AG04449 (cell line): Measurements from ENCODE around the gene DENND10.
A peak's percentile ranks its signal among the peaks of the same experiment; 100 is the strongest.

Experiments used
- CTCF ChIA-PET: fragments of 350-600 bp; formaldehyde crosslinking; extraction: SDS; loops from one replicate; lab custom pipeline; 2021; ENCODE audit warnings: antibody characterized with exemption; lab: Yijun Ruan, JAX
- POLR2A ChIA-PET: fragments of 400-600, 350-600 bp; formaldehyde crosslinking; extraction: SDS; loops from one replicate; lab custom pipeline; 2020; ENCODE audit warnings: antibody characterized with exemption, inconsistent platforms; lab: Yijun Ruan, JAX
- DNase-seq: peaks from one replicate; pipeline ENCODE4 v3.0.0-alpha.2; 2010; ENCODE audit warnings: low read depth, low spot score
- H3K4me3 ChIP-seq: 2 replicates; pipeline ENCODE4 v1.5.1; 2011; ENCODE audit warnings: low read depth, mild to moderate bottlenecking, control low read depth, low read length
- CTCF ChIP-seq: IDR thresholded peaks from one replicate; pipeline ENCODE4 v1.5.1; 2011; ENCODE audit warnings: mild to moderate bottlenecking, moderate library complexity, low read length, control low read depth, inconsistent platforms; ENCODE audit not compliant: insufficient read depth; ENCODE audit errors: missing control alignments

Gene DENND10

DNA sequence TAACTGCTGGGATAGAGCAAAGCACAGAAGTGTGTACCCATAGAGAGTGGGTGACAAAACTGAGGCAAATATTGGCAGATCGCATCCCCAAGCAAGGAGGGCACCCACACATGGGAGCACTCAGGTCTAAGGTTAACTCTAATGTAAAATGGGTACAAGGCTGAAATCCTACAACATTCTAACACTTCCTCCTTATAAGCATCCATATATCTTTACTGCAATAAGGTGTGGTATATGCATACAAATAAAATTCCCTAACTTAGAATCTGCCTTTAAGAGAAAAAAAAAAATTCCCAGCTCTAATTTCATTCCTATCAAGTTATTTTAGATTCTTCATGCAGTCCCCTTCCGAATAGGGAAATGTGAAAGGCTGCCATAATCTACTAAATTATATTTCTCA lies 42.0 kb upstream of the DENND10 start:
- POLR2A ChIA-PET, result no interaction called here

GRCh38 chr10:119070395-119071165 lies 33.3 kb upstream of the DENND10 start:
- ChIA-PET POLR2A (no interaction called here), CTCF (interaction anchor here (1.6 kb wide), 1 partner anchor 127 kb away, joined by 3 read pairs; no protein-coding TSS in a partner anchor)

More for the DNA sequence above, 42.0 kb upstream of the DENND10 start:
- H3K4me3 ChIP-seq, result no peak overlapping the region
- DNase-seq, result no peak
- no peak for TF ChIP-seq CTCF
- CTCF ChIA-PET, result interaction anchor here (1.4 kb wide), 1 partner anchor 14 kb away, joined by 3 read pairs; no protein-coding TSS in a partner anchor

DNA sequence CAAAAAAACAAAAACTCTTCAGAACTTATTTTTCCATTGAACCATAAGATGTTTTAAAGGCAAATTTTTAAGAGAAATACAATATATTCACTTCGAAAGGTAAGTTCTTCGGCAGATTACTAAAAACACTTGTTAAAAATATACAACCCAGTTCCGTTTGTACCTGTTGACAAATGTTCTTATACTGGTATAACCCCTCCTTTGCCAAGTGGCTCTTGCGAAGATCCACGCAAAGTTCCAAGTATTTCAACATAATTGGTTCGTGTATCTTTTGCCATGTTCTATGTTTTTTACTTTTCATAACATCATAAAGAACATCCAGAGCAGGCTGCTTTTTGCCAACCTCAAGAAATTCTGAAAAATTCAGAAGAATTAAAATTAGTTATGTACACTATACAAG lies 30.3 kb upstream of the DENND10 start:
- CTCF ChIA-PET, result no interaction called here
- DNase-seq, result no peak
- POLR2A ChIA-PET, result no interaction called here
- no peak overlapping the region for H3K4me3 ChIP-seq
- no peak for TF ChIP-seq CTCF

More at GRCh38 chr10:119070395-119071165, 33.3 kb upstream of the DENND10 start:
- no peak for TF ChIP-seq CTCF
- no peak for DNase-seq
- H3K4me3 ChIP-seq, result no peak overlapping the region

DNA sequence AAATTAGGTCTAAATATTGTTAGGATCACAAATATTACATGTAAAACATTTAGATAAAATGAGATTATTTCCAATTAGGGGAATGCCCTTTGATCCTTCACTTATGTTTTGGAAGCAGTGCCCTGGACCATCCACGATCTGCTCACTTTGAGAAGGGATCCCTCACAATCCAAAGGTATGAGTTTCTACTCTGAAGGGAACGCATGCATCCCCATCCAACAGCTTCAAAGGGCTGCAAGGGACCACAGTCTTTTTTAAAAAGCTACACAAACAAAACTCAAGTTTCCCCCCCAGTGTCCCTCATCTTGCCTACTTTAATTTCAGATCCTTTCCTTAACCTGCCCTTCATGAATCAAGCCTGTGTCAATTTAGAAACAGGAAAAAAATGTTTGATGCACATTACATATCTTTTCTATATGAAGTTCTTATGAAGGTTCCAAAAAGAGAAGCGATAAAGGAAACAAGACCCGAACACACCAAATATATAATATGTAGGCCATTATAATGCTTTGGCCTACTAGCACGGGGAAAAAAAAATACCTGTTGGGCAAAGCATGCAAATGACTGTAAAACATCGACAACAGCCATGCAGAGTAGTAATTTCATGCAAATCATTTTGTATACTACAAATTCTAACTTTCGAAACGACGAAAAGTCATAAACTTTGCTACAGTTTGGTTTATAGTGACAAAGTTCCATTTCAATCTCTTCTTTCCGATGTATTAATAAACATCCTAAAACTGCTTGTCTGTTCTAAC lies 25.3 kb upstream of the DENND10 start:
- TF ChIP-seq CTCF, result no peak
- DNase-seq, result no peak
- CTCF ChIA-PET, result interaction anchor here (1.1 kb wide), 1 partner anchor 26 kb away, joined by 3 read pairs; the partner anchor contains the start of gene DENND10
- H3K4me3 ChIP-seq, result peak overlapping the region; percentile 94
- POLR2A ChIA-PET, result no interaction called here

- ChIA-PET CTCF (interaction anchor here (1.1 kb wide), 1 partner anchor 24 kb away, joined by 3 read pairs; the partner anchor contains the start of gene DENND10), POLR2A (interaction anchor here (1.1 to 1.5 kb wide), 2 partner anchors 24 to 32 kb away, joined by 3 to 8 read pairs; partner anchors contain the start of gene DENND10)
- TF ChIP-seq CTCF, result no peak
- no peak for DNase-seq
- H3K4me3 ChIP-seq, result peak overlapping the region; percentile 94
Observed at GRCh38 chr10:119079599-119080520, 24.1 kb upstream of the DENND10 start.
